ENCODE measurements around the gene GALNT2. TPM values are rescaled to one million over a fixed set of nuclear protein-coding genes. Genes with fewer than 3 reads are reported as not detected.

GALNT2 gene
- total and polyA plus RNA-seq, 9 of the 15 experiments (the other 6 are each of a cell fraction or from before 2014, with no cell fraction given), result 1.6 to 106 (median 51.9) TPM

DNA sequence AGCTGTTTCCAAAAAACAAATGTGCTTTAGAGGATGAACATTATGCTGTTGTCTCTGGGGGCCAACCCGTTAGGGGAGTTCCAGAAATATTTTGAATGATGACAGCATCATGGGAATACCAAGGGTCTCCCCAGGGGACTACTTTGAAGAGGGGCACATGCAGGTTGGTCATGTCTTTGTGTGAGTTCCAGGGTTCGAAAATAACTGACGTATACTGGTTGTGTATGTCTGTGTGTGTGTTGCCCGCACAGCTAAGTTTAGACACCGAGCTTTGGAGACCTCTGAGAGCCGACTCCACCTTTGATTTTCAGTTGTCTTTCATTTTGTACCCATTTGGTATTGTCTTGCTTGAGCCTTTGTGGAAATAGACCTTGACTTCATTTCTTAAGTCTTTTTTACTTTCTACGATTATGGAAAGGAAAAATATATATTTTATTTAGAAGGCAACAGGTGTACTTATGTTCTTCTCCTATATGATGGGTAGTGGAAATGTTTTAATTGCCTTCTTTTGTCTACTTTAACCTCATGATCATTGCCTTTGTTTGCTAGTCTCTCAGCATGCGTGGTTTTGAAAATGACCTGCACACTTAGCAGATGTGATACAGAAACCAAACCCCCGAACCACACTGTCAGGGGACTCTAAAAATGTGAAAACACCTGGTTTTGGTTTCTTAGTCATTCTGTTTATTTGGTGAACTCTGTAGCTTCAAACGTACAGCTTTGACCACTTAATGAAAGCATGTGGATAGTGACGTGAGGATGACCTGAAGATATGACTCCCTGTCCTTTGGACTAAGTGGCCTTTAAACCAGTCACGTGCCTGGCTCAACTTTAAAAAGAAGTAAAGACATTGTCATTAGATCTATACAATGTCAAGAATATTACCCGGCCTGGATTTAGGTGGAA is 56.5 kb downstream of the GALNT2 start:
- 0 out of 2 replicates have a peak overlapping the region, but pooled peaks have one; percentile 71 for H3K4me2 ChIP-seq (ENCODE audit: insufficient read depth, low read length)
- in situ Hi-C loops (cut with MboI) (no loop called here), intact Hi-C loops (cut with micrococcal nuclease) (no loop called here)
- peak overlapping the region; percentile 76 for H3K27ac ChIP-seq (ENCODE audit: extremely low read depth, low read depth, low read length)
- 61% methylated on average over 13 of the region's 13 CpGs for WGBS (ENCODE audit: insufficient coverage, low coverage, missing lambda C conversion rate)
- no peaks in the 10 kb centered on the region for H3K9me3 ChIP-seq (replicated peaks; ENCODE audit: control insufficient read depth, insufficient read depth, low read depth, low read length)
- H3K9ac ChIP-seq (ENCODE audit: insufficient read depth in 1 of 2, low read depth in 2 of 2, low read length in 2 of 2), result no peak overlapping the region; a peak in 1 of 4 replicates
- ChIA-PET CTCF (ENCODE audit: low intra/inter-chr PET ratio) (interaction anchor here (0.6 kb wide), 1 partner anchor 1957 kb away, joined by 3 read pairs; no protein-coding TSS in a partner anchor), POLR2A (interaction anchor here (0.7 to 1.8 kb wide), 9 partner anchors 10 to 45 kb away, joined by 3 to 8 read pairs (median 4); no protein-coding TSS in a partner anchor)
- no TSS peak for BruUV-seq (replicated peaks)
- peaks cover 96% of the 10 kb centered on the region for H3K79me2 ChIP-seq (ENCODE audit: control insufficient read depth, insufficient read depth, low read length)
- H3K9me1 ChIP-seq (ENCODE audit: control insufficient read depth, insufficient read depth, low read length), result peaks cover 5% of the 10 kb centered on the region
- no peak for DNase-seq (ENCODE audit: extremely low read depth in 1 of 4, low spot score in 3 of 4)
- FAIRE-seq, result peak; percentile 19
- no peaks in the 10 kb centered on the region for H4K20me1 ChIP-seq (replicated peaks; ENCODE audit: control insufficient read depth, insufficient read depth, low read length)
- no peak overlapping the region for H3K4me3 ChIP-seq
- H3K27me3 ChIP-seq (ENCODE audit: control insufficient read depth in 2 of 2, insufficient read depth in 2 of 2, low read length in 2 of 2), result no peaks in the 10 kb centered on the region
- H2AFZ ChIP-seq (ENCODE audit: low read depth, low read length), result no peak overlapping the region
- H3K36me3 ChIP-seq (ENCODE audit: control insufficient read depth, insufficient read depth, low read length), result peaks cover 32% of the 10 kb centered on the region
- ATAC-seq, result no peak
- peaks cover 65 to 79% of the 10 kb centered on the region in 2 experiments for H3K4me1 ChIP-seq (replicated peaks in 1 of 2; ENCODE audit: control insufficient read depth in 2 of 2, insufficient read depth in 2 of 2, low read length in 2 of 2)
- no peak for TF ChIP-seq EP300 (IDR thresholded peaks at IDR 0.05; ENCODE audit: low read length)
- TF ChIP-seq KLF13 (tag; IDR thresholded peaks at IDR 0.05; ENCODE audit: borderline replicate concordance, low read depth), result peak; percentile 15; the same call in 1 of the 2 replicates
- no peak for TF ChIP-seq ATF1 (CRISPR knock-in tag; IDR thresholded peaks at IDR 0.05)
- peak; percentile 31; the same call in 1 of the 2 replicates for TF ChIP-seq ATF1 (tag; IDR thresholded peaks at IDR 0.05)
- TF ChIP-seq MEF2D (tag; conservative IDR thresholded peaks at IDR 0.05; ENCODE audit: low read depth), result no peak
- no peak for TF ChIP-seq NCOA6 (IDR thresholded peaks at IDR 0.05)
- no peak for TF ChIP-seq ZNF324 (CRISPR knock-in tag; IDR thresholded peaks at IDR 0.05)
- TF ChIP-seq, protein P1, sequence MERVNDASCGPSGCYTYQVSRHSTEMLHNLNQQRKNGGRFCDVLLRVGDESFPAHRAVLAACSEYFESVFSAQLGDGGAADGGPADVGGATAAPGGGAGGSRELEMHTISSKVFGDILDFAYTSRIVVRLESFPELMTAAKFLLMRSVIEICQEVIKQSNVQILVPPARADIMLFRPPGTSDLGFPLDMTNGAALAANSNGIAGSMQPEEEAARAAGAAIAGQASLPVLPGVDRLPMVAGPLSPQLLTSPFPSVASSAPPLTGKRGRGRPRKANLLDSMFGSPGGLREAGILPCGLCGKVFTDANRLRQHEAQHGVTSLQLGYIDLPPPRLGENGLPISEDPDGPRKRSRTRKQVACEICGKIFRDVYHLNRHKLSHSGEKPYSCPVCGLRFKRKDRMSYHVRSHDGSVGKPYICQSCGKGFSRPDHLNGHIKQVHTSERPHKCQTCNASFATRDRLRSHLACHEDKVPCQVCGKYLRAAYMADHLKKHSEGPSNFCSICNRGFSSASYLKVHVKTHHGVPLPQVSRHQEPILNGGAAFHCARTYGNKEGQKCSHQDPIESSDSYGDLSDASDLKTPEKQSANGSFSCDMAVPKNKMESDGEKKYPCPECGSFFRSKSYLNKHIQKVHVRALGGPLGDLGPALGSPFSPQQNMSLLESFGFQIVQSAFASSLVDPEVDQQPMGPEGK (CRISPR knock-in tag; IDR thresholded peaks at IDR 0.05; ENCODE audit: borderline replicate concordance), result no peak
- 0 out of 2 replicates have a peak, but pooled peaks have one; percentile 35 for TF ChIP-seq NR2C1 (IDR thresholded peaks at IDR 0.05)
- peak; percentile 41 for TF ChIP-seq NR2C1 (tag; IDR thresholded peaks at IDR 0.05)
- TF ChIP-seq JUND (IDR thresholded peaks at IDR 0.05; ENCODE audit: borderline replicate concordance, low read depth, low read length), result peak; percentile 20; the same call in 1 of the 2 replicates
- peak; percentile 43; the same call in 1 of the 3 replicates for TF ChIP-seq JUND (tag; IDR thresholded peaks at IDR 0.05; ENCODE audit: borderline replicate concordance, low read depth, low read length)
- TF ChIP-seq TSHZ1 (CRISPR knock-in tag; IDR thresholded peaks at IDR 0.05), result no peak
- peak; percentile 73; the same call in 1 of the 2 replicates for TF ChIP-seq RAD51 (IDR thresholded peaks at IDR 0.05; ENCODE audit: borderline replicate concordance, low read depth)
- TF ChIP-seq RBBP5 (IDR thresholded peaks at IDR 0.05; ENCODE audit: borderline replicate concordance, insufficient read depth, low read length, poor library complexity, severe bottlenecking), result peak; percentile 8
- peak; percentile 88 for TF ChIP-seq L3MBTL2 (IDR thresholded peaks at IDR 0.05)

All from K562 (cell line).